DOHH2 (cell line): ENCODE measurements around the gene MLLT10.

Experiments used
- H3F3A ChIP-seq: fragments of 200-600 bp; sonication (generic), shearing (Covaris generic); 2 replicates; pipeline ENCODE4 v1.6.0; 2016; ENCODE audit warnings: antibody characterized with exemption, mild to moderate bottlenecking; ENCODE audit not compliant: control insufficient read depth, insufficient read depth
- H3K27ac ChIP-seq: fragments of 200-600 bp; sonication (generic); 2 replicates; pipeline ENCODE4 v1.5.1; 2014; ENCODE audit warnings: low read depth, mild to moderate bottlenecking, low read length, moderate library complexity
- H3K27me3 ChIP-seq: fragments of 200-600 bp; sonication (generic); 2 replicates; pipeline ENCODE4 v1.6.1; 2014; ENCODE audit warnings: mild to moderate bottlenecking, low read length, mixed read lengths; ENCODE audit not compliant: control insufficient read depth
- H3K36me3 ChIP-seq: fragments of 200-600 bp; sonication (generic); 2 replicates; pipeline ENCODE4 v1.6.1; 2014; ENCODE audit warnings: mild to moderate bottlenecking, low read length, moderate library complexity, mixed read lengths; ENCODE audit not compliant: control insufficient read depth
- H3K4me1 ChIP-seq: fragments of 200-600 bp; sonication (generic); 2 replicates; pipeline ENCODE4 v1.6.1; 2014; ENCODE audit warnings: mild to moderate bottlenecking, low read length, mixed read lengths; ENCODE audit not compliant: control insufficient read depth
- H3K4me2 ChIP-seq: fragments of 200-600 bp; sonication (generic); 2 replicates; pipeline ENCODE4 v1.6.0; 2014; ENCODE audit warnings: mild to moderate bottlenecking, low read length, moderate library complexity
- H3K4me3 ChIP-seq: fragments of 200-600 bp; sonication (generic); 2 replicates; pipeline ENCODE4 v1.5.1; 2014; ENCODE audit warnings: mild to moderate bottlenecking, low read length, mixed read lengths
- H3K79me2 ChIP-seq: fragments of 200-600 bp; sonication (generic); 2 replicates; pipeline ENCODE4 v1.6.1; 2014; ENCODE audit warnings: mild to moderate bottlenecking, low read length, mixed read lengths; ENCODE audit not compliant: control insufficient read depth
- H3K9me2 ChIP-seq: fragments of 200-600 bp; sonication (generic); replicated peaks from 2 replicates; pipeline ENCODE4 v1.6.1; 2014; ENCODE audit warnings: mild to moderate bottlenecking, low read length, mixed read lengths; ENCODE audit not compliant: control insufficient read depth
- H3K9me3 ChIP-seq: fragments of 200-600 bp; sonication (generic); 2 replicates; pipeline ENCODE4 v1.6.1; 2014; ENCODE audit warnings: antibody characterized with exemption, low read length, mixed read lengths; ENCODE audit not compliant: control insufficient read depth, insufficient read depth
- H4K20me1 ChIP-seq: fragments of 200-600 bp; sonication (generic); 2 replicates; pipeline ENCODE4 v1.6.0; 2014; ENCODE audit warnings: low read depth, mild to moderate bottlenecking, antibody characterized with exemption, low read length, moderate library complexity; ENCODE audit not compliant: control insufficient read depth, insufficient read depth
- EZH2phosphoT487 ChIP-seq: fragments of 200-600 bp; sonication (generic); IDR thresholded peaks from 2 replicates; pipeline ENCODE4 v1.6.1; 2017; ENCODE audit warnings: borderline replicate concordance, mild to moderate bottlenecking, antibody characterized with exemption, low read length, moderate library complexity, mixed read lengths
- TF ChIP-seq, protein P1 (sequence below): fragments of 200-600 bp; sonication (generic); IDR thresholded peaks from one replicate; pipeline ENCODE4 v1.5.1; 2014; ENCODE audit warnings: antibody characterized with exemption, mild to moderate bottlenecking, low read depth, low read length; ENCODE audit not compliant: poor library complexity, severe bottlenecking

MLLT10 gene

DNA sequence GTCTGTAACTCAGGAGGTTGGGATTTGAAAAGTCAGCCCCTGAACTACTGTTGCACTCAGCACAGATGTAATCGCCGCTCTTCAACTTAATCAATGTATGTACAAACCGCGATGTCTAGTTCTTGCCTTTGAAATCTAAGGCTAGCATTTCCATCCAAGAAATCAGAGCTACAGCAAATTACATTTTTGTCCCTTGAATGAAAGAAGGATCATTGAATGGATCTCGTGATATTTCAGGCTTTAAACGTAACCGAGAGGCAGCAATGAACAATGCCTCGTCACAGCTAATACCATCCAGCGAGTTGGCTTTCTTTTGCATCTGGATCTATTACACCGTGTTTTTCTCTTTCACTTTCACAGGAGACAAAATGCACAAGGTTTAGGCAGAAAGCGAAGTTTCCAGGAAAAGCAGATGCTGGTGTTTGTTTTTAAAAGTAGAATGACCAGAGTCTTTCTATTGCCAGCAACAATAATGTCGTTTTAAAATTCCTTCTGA, 14.0 kb upstream of the MLLT10 start:
- Histone ChIP-seq H3K27ac (no peak overlapping the region), H3K36me3 (no peaks in the 10 kb centered on the region), H3K4me3 (peak overlapping the region; percentile 75)

DNA sequence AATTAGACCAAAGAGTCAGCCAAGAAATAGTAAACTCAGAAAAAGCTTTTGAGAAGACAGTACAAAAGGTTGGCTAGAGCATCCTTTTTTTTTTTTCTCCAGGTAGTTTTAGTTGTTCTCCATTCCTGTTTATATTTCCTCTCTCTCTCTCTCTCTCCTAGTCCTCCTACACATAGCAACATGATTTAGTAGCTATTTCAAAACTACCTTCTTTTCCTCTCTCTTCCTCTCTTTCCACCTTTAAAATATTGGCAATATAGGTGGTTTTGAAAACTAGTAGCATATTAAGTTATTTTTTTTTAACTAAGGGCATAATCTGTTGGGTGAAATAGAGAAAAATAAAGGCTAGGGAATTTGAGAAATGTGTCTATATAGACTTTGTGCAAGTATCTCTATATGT, 13.5 kb upstream of the MLLT10 start:
- Histone ChIP-seq H3K9me2 (no peaks in the 10 kb centered on the region), H3K9me3 (no peaks in the 10 kb centered on the region), H3F3A (peaks cover 15% of the 10 kb centered on the region), H3K27me3 (peaks cover 42% of the 10 kb centered on the region), H3K79me2 (no peaks in the 10 kb centered on the region), H3K4me3 (no peak overlapping the region), H3K4me2 (no peak overlapping the region), H3K36me3 (no peaks in the 10 kb centered on the region), H3K4me1 (peaks cover 52% of the 10 kb centered on the region), H3K27ac (no peak overlapping the region), H4K20me1 (peaks cover 2% of the 10 kb centered on the region; the same call in 1 of the 2 replicates)
- no peak for TF ChIP-seq EZH2phosphoT487
- TF ChIP-seq, protein P1, sequence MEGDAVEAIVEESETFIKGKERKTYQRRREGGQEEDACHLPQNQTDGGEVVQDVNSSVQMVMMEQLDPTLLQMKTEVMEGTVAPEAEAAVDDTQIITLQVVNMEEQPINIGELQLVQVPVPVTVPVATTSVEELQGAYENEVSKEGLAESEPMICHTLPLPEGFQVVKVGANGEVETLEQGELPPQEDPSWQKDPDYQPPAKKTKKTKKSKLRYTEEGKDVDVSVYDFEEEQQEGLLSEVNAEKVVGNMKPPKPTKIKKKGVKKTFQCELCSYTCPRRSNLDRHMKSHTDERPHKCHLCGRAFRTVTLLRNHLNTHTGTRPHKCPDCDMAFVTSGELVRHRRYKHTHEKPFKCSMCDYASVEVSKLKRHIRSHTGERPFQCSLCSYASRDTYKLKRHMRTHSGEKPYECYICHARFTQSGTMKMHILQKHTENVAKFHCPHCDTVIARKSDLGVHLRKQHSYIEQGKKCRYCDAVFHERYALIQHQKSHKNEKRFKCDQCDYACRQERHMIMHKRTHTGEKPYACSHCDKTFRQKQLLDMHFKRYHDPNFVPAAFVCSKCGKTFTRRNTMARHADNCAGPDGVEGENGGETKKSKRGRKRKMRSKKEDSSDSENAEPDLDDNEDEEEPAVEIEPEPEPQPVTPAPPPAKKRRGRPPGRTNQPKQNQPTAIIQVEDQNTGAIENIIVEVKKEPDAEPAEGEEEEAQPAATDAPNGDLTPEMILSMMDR = no peak

More for the DNA sequence above, 14.0 kb upstream of the MLLT10 start:
- H3F3A ChIP-seq = peaks cover 12% of the 10 kb centered on the region
- peaks cover 46% of the 10 kb centered on the region for H3K4me1 ChIP-seq
- peaks cover 48% of the 10 kb centered on the region for H3K27me3 ChIP-seq
- TF ChIP-seq, protein P1 = no peak
- 0 out of 2 replicates have a peak, but pooled peaks have one; percentile 7 for TF ChIP-seq EZH2phosphoT487
- H4K20me1 ChIP-seq = peaks cover 2% of the 10 kb centered on the region; the same call in 1 of the 2 replicates
- H3K4me2 ChIP-seq = peak overlapping the region; percentile 99
- no peaks in the 10 kb centered on the region for H3K9me2 ChIP-seq
- no peaks in the 10 kb centered on the region for H3K79me2 ChIP-seq
- H3K9me3 ChIP-seq = no peaks in the 10 kb centered on the region

DNA sequence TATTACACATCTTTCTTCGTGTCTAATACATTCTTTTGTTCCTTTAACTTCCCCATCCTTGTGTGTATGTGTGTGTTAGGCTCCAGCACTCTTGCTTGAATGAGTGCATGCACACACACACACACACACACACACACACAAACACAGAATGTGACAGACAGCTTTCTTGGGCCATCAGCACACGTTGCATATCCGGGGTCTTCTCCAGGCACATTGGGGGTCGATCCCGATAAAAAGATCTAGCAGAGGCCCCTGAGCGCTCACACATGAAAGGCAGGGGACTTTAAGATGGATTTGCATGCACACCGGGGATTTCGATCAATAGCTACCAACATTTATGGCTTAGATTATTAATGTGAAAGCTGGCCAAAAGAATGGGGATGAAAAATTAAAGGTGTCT, 13.1 kb upstream of the MLLT10 start:
- Histone ChIP-seq H3F3A (peaks cover 15% of the 10 kb centered on the region), H3K27me3 (peaks cover 38% of the 10 kb centered on the region), H3K4me3 (no peak overlapping the region), H3K27ac (no peak overlapping the region), H4K20me1 (peaks cover 2% of the 10 kb centered on the region; the same call in 1 of the 2 replicates), H3K9me2 (no peaks in the 10 kb centered on the region), H3K4me2 (no peak overlapping the region), H3K9me3 (no peaks in the 10 kb centered on the region), H3K36me3 (no peaks in the 10 kb centered on the region), H3K79me2 (no peaks in the 10 kb centered on the region), H3K4me1 (peaks cover 54% of the 10 kb centered on the region)
- TF ChIP-seq EZH2phosphoT487 = no peak; the same call in 1 of the 2 replicates
- TF ChIP-seq, protein P1 = no peak
